EH (cell line): ENCODE data around the gene IFRD2.
"Not testable (repeated sequence)": the region's sequence is repeated elsewhere in the genome, so short reads cannot be mapped to it uniquely, and the experiment has no call there.

Experiments
- DNase-seq: peaks from one replicate; pipeline ENCODE4 v3.0.0-alpha.2; 2015; ENCODE audit warnings: low read depth

The IFRD2 gene

DNA sequence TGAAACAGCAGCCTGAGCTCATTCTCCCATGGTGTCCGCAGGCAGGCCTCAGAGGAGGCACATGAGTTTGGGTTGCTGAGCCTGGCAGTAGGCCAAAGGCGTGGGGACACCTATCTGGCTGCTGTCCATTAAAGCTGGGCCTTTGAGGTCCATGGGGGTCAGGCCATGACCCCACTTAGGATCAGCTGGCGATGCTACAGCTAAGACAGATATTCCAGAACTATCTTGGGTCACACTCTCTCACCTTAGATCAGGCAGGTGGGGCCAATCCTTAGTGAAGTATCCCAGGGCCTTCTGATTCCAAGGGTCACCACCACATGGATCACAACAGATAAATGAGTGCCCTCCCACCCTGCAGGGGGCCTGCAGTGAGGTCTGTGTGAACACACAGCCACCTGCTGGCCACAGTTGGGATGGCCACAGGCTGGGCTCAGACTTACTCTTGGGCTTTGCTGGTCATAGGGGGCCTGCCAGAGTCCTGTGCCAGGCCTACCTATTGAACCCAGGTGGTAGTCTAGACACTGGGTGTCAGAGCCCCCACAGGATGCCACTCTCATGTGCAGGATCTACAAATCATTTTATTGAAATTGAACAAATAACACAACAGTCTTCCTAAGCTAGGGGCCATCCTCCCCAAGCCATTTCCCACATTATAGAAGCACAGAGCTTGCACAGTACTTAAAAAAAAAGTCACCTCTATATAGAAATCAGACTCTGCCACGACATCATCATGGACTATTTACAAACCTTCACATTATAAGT is 32.3 kb upstream of the IFRD2 start:
- peak; percentile 71 for DNase-seq

- no peak for DNase-seq
These were observed 31.5 kb upstream of the IFRD2 start for GRCh38 chr3:50323614-50324199.

GRCh38 chr3:50323092-50323600 is 30.9 kb upstream of the IFRD2 start:
- DNase-seq, result no peak

GRCh38 chr3:50322386-50323091 is 30.3 kb upstream of the IFRD2 start, which contains the start of gene HYAL2:
Gene HYAL2, minus strand, starts transcription at chr3:50322745. Its CDS starts 2,256 bp downstream, at chr3:50320489.
- DNase-seq, result no peak

GRCh38 chr3:50322115-50322385 is 29.8 kb upstream of the IFRD2 start:
- DNase-seq, result no peak

DNA sequence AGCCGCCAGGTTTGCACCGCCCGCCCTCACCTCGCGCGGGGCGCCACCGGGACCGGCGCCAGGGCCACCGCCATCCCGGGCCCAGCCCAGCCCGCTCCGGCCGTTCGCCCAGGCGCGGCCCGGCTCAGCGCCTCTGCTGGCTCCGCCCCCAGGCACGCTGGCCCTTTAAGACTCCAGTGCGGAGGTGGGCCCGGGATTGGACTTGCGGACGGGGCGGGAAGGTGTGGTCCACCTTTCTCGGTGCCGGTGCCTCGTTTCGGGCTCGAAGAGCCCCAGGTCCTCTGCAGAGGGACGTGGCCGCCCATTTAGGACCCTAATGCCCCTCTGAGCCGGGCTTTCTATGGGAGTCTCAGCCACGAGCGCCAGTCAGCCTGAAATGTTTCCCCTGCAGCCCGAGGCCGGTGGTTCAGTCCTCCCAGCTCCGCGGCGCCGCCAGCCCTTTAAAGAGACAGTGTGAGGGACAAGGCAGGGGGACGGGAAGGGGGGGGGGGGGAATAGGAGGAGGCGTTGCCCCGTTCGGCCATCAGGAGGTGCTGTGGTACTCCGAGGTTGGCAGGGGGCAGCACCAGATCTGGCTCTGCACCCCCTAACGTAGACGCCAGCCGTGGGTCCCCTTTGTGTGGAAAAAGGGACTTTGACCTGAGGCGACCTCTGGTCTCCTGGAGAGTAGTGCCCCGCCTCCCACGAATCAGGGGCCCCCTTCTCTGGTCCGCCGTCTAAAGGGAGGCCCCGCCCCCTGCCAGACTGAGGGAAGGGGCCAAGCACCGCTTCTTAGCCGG is 29.3 kb upstream of the IFRD2 start:
- DNase-seq, result peak; percentile 90

DNA sequence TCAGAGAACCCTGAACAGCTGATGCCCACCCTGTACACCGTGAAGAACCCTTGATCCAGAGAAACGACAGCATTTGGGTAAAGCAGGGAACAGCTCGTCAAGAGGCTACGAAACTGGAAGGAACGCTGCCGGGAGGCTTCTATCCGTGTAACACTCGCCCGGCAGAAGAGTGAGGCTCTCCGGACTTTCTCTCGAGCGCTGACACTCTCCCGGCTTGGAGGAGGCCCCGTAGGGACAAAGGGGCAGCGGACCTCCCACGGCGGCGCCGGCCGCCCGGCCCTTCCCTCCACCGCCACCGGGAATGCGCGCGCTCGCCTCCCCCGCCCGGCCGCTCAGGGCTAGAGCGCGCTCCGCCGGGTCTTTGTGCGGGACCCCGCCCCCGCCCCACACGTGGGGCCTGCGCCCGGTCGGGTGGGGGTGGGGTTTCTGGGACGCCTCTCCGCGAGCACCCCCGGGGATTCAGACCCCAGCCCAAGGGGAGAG is 28.7 kb upstream of the IFRD2 start:
- DNase-seq, result peak; percentile 75

- no peak for DNase-seq
These were observed 27.8 kb upstream of the IFRD2 start for GRCh38 chr3:50319894-50320625.

GRCh38 chr3:50319181-50319893 is 27.1 kb upstream of the IFRD2 start:
- DNase-seq, result no peak

DNA sequence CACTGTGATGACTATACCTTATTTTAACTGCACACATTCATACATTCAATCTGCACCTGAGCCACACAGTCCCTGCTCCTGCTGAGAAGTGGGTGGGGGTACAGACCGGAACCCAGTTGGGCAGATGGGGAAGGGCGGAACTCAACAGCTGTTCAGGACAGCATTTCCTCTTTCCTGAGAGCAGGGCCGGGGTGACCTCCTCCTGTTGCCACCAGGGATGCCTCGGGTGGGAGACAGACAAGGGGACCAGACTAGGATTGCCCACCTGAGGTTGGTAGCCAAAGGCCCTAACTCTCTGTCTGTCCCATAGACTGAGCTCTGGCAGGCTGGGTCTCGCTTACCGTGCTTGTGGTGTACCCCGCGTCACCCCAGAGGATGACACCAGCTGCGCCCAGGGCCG is 26.4 kb upstream of the IFRD2 start:
- no peak for DNase-seq

- DNase-seq, result no peak
These were observed 25.9 kb upstream of the IFRD2 start for GRCh38 chr3:50318163-50318562.

- no peak for DNase-seq
These were observed 25.1 kb upstream of the IFRD2 start for GRCh38 chr3:50317300-50317699.

DNA sequence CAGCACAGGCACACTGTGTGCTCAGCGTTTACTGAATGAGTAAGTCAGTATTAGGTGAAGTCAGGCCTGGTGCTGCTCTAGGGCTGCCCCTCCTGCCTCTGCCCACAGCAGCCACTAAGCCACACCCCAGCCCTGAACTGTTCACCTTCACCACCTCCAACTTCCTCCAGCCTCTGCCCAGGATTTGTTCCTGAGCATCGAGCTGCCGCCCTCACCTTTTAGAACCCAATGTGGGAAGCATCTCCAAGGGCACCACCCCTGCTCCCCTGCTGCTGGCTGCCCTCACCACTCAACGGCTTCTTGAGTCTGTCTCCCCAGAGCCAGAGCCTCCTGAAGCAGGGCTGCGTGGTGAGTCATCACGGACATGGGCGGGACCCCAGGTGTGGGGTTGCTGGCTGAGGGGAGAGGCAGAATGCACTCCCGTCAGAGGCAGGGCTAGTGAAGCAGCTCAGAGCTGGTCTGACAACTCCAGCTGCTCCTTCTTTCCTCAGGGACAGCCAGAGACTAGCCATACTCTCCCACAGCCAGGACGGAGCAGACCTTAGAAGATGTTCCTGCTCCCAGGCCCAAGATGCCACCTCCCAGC is 24.5 kb upstream of the IFRD2 start:
- DNase-seq, result no peak

GRCh38 chr3:50314816-50315215 is 22.6 kb upstream of the IFRD2 start:
- no peak for DNase-seq

GRCh38 chr3:50314342-50314741 is 22.1 kb upstream of the IFRD2 start:
- no peak for DNase-seq

GRCh38 chr3:50312041-50312440 is 19.8 kb upstream of the IFRD2 start:
- not testable (repeated sequence) for DNase-seq

DNA sequence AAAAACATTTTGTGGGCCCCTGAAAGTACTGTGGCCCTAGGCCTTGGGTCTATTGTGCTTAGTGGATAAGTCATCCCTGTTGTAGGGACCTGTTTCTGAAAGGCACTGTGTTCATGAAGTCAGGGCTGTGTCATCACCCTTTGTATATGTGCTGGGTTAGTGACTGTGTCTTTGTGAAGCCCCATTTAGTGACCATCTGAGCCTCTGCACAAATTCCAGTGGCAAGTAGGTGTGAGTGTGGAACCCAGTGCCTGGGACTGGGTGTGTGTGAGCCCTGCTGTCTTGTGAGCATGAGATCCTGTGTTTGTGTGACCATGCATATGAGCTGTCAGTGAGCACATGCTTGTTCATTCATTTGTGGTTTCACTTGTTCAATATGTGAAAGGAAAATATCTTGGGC is 12.4 kb upstream of the IFRD2 start:
- DNase-seq, result no peak

DNA sequence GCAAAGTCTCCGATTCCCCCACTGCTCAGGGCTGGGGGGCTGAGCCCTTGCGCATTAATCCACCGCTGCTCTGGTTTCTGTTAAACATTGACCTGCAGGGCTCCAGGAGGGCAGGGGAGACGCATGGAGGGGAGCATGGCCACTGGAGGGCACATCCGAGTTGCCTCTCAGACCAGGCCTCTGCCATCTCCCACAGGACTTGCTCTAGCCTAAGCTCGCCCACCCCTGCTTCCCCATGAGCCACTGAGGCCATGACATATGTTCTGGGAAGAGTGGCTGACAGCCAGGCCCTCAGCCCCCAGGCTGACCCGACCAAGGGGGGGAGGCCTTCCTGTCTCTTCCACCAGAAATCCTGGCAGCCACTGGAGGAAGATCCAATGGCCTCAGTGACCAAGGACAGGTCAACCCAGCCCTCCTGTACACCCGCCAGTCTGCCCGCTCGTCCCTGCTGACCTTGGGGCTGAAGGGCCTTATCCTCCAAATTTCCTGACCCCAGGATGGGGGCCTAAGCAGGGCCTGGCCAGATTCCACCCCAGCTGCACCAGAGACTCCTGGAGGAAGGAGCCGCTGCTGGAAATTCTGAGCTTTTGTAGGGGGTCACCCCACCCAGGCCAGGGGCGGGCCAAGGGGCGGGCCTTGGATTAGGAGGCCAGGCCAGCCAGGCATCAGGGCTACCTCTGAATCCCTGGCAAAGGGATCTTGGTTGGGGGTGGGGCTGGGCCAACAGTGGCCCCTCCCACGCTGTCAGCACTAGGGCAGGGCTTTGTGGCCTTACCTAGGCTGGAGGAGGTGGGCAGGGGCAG is 11.0 kb upstream of the IFRD2 start, which contains the start of gene HYAL1:
Gene HYAL1 (minus strand): TSS at position 562 of the 803 bp plus-strand sequence. CDS start 618 bp downstream, outside the sequence.
- DNase-seq, result peak; percentile 23
